HG02840 (cell line): ENCODE measurements around the gene CALM1.
"Not testable (repeated sequence)": the region's sequence is repeated elsewhere in the genome, so short reads cannot be mapped to it uniquely, and the experiment has no call there.

ENCODE experiments used
- ATAC-seq: cut with Tn5 transposase; IDR thresholded peaks from one replicate; pipeline ENCODE4 v1.9.1; 2021; ENCODE audit warnings: mild to moderate bottlenecking, moderate library complexity, moderate number of reproducible peaks; ENCODE audit not compliant: unreplicated experiment, low FRiP score

The CALM1 gene

GRCh38 chr14:90383126-90383730 is 13.6 kb upstream of the CALM1 start:
- peak; percentile 94 for ATAC-seq

GRCh38 chr14:90383731-90384542 is 12.9 kb upstream of the CALM1 start:
- peak; percentile 18 for ATAC-seq

- ATAC-seq = no peak
These were observed 12.3 kb upstream of the CALM1 start for GRCh38 chr14:90384543-90384911.

- no peak for ATAC-seq
These were observed 10.5 kb upstream of the CALM1 start for GRCh38 chr14:90386321-90386720.

- no peak for ATAC-seq
These were observed 9.5 kb upstream of the CALM1 start for GRCh38 chr14:90387206-90387760.

GRCh38 chr14:90388437-90388836 is 8.4 kb upstream of the CALM1 start:
- no peak for ATAC-seq

GRCh38 chr14:90388982-90389381 is 7.8 kb upstream of the CALM1 start:
- ATAC-seq = no peak

GRCh38 chr14:90393966-90394365 is 2.9 kb upstream of the CALM1 start:
- ATAC-seq = no peak

DNA sequence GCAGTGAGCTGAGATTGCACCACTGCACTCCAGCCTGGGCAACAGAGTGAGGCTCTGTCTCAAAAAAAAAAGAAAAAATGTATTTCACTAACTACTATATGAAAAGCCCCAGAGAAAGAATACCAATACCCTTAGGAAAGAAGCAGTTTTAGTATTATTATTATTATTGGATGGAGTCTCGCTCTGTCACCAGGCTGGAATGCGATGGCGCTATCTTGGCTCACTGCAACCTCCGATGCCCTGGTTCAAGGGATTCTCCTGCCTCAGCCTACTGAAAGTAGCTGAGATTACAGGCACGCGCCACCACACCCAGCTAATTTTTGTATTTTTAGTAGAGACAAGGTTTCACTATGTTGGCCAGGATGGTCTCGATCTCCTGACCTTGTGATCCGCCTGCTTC is 2.0 kb upstream of the CALM1 start:
- ATAC-seq = not testable (repeated sequence)

- peak; percentile 25 for ATAC-seq
These were observed 841 bp downstream of the CALM1 start for GRCh38 chr14:90397425-90398314.

DNA sequence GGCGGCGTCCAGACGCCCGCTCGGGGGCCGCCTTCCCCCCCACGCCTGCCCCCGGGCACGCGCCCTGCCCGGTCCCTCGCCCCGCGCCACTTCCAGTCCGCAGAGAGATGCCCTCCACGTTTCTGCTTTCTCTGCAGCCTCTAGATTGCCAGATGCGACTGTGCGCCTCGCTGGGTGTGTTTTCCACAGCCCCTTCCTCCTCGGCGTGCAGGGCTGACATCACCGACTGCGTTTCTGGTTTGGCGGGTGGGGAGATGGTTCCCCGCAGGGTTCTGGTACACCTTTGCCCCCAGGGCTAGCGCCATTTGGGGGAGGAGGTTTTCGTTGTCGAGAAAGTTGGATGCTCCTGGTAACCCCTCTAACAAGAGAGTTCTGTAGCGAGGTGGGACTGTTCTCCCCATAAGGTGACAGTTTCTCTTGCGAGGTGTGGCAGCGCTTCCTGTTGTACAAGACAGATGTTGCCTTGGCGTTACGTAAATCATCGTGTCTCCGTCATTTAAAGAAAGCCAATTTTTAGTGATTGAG is 1.5 kb downstream of the CALM1 start:
- ATAC-seq = peak; percentile 12

DNA sequence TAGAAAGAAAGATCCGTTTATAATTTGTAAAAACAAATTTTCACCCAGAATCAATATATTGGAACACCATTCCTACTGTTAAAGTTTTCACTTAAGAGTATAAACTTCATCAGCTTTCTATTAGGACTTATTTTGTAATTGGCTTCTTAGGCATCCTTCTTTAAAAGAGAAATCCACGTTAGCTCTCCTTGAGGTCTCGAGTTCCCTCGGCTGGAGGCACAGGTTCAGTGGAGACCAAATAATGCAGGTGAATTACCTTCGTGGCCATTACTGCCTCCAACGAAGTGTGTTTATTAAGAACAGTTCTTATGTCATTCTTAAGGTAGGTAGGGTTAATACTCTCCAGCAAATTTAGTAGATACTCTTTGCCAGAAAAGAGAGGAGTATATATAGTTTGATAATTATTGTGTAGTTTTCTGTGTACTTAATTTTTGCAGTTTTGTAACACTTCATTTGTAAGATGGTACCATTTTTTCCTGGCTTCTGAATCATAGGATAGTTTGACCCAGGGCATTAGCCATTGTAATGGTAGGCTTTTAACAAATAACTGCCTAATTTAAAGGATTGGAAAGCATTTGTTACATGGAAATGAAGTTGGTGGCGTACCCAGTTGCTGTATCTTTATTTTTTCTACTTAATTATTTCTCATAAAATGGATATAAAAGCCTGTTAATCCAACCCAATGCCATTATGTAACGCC is 2.2 kb downstream of the CALM1 start:
- no peak for ATAC-seq

DNA sequence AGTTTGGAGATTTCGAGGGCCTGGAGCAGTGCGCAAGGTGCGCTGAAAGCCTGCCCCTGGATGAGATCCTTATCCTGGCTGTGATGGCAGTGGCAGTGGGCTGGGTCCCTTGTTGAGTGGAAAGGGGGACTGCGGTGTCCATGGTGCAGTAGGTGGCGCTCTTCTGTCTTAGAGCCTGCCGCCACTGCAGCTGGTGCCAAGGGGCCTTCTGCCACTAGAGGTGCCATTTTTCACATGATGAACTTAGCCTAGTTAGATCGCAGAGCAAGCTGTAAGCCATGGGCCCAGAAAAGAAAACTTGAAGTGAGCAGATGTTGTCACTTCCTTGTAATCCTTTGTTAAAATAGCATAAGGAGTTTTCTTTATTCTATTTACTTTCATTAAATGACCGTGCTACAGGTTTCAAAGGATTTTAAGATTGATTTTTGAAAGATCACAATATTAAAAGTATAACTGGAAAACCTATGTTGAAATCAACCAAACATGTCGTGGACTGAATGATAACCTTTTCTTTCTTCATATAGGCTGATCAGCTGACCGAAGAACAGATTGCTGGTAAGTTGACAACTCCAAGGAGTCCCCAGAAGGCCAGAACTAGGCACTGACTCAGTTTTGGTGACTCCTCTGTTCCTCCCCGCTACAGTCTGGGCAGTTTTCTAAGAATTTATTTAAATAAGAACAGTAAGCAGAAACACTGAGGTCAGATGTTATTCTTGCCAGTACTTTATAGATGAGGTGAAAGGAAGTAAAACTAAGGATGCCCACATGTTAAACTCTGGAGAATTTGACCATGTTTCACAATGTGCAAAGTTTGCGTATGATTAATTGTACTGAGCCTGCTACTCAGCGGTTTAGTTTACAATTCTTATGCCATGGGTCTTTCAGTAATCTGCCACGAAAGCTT is 3.0 kb downstream of the CALM1 start:
- ATAC-seq = no peak

DNA sequence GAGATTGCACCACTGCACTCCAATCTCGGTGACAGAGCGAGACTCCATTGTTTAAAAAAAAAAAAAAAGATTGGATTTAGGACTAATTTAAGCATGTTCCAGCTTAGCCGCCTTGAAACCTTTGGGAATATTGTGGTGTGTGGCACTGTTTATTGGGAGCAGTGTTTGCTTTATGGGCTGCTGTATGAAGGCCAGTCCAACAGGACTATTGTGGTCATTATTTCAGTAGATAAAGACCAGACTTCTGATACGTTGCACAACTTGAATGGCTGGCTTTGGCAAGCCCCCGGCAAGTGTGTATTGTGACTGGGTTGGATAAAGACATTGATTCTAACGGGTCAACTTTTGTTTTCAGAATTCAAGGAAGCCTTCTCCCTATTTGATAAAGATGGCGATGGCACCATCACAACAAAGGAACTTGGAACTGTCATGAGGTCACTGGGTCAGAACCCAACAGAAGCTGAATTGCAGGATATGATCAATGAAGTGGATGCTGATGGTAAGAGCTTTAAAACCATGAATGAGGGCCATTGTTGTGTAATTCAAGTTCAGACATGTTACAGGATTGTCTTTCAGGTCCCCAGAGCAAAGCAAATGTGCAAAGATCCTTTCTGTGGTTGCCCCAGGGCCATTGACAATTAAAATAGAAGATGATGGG is 4.2 kb downstream of the CALM1 start:
- no peak for ATAC-seq

- ATAC-seq = no peak
These were observed 5.2 kb downstream of the CALM1 start for GRCh38 chr14:90402016-90402415.

- no peak for ATAC-seq
These were observed 6.2 kb downstream of the CALM1 start for GRCh38 chr14:90403065-90403464.

DNA sequence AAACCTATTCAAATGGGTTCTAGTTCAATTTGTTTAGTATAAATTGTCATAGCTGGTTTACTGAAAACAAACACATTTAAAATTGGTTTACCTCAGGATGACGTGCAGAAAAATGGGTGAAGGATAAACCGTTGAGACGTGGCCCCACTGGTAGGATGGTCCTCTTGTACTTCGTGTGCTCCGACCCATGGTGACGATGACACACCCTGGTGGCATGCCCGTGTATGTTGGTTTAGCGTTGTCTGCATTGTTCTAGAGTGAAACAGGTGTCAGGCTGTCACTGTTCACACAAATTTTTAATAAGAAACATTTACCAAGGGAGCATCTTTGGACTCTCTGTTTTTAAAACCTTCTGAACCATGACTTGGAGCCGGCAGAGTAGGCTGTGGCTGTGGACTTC is 8.3 kb downstream of the CALM1 start:
- no peak for ATAC-seq

- ATAC-seq = no peak
These were observed 8.9 kb downstream of the CALM1 start for GRCh38 chr14:90405755-90406154.

DNA sequence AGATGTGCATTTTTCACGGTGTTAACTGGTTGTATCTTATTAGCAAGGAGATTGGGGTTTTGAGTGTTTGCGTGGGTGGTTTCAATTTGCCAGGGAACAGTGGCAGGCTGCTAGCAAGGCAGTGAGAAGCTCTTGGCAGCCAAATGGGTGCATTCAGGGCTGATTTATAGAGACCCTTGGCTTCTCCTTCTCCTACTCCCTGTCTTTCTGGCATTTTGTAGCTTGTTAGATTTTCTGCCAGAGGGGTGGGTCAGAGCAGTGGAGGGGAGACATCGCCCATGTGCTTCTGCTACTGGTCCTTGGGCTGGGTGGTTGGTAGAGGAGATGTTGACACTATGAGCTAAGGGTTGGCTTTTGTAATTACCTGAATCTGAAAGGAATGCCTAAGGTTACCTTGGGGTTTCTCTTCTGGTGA is 9.6 kb downstream of the CALM1 start:
- ATAC-seq = no peak
